Vagina (tissue), 2 donors: ENCODE results near the gene GJA4.

Experiments
- POLR2A ChIP-seq, 2 donors: fragments of 450-650 bp; IDR thresholded peaks; one replicate each; pipeline ENCODE4 v1.6.1; 2017; ENCODE audit warnings: antibody characterized with exemption in 2 of 2, mild to moderate bottlenecking in 2 of 2, moderate library complexity in 2 of 2
- TF ChIP-seq, protein P1 (sequence below), 3 experiments: fragments of 450-650 bp in 2 of 3; fragments of 200-600 bp in 1 of 3; sonication (generic) in 1 of 3; IDR thresholded peaks; one replicate each; pipeline ENCODE4 v1.5.1; 2017 to 2019; ENCODE audit warnings: antibody characterized with exemption in 3 of 3, mild to moderate bottlenecking in 2 of 3, moderate library complexity in 2 of 3

DNA sequence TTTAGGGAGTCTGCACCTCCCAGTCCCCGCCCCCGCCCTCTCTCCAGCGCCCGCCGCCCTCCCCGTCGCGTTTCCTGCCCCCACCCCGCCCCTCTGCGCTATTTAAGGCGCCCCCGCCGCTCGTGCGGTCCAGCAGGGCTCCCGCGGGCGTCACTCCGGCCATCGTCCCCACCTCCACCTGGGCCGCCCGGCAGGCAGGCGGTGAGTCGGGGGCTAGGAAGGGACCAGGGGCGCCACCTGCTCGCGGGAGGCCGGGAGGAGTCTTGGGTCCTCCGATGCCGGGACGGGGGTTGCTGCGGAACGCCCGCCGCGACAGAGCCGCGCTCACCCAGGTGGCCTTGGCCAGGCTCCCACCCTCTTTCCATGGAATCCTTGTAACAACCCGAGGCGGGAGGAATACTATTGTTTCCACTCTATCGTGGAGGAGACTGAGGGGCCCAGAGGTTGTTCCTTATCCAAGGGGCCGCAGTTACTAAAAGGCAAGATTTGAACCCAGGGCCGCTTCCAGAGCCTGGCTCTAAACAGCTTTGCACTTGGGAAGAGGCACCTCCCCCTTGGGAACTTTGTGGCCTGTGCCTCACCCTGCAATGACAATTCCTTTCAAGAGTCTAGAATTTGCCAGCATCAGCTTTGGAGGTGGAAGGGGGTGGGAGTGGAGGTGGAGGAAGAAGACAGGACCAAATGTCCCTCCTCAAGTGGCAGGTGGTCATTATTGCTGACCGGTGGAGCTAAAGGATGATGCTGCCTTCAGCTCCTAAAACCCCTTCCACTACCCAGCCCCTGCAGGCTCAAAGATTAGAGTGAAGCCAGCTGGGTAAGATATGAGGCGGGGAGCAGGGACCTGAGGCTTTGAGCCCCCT, at the start of gene GJA4:
- TF ChIP-seq POLR2A (IDR thresholded peaks at IDR 0.05): no peak
- TF ChIP-seq, protein P1, sequence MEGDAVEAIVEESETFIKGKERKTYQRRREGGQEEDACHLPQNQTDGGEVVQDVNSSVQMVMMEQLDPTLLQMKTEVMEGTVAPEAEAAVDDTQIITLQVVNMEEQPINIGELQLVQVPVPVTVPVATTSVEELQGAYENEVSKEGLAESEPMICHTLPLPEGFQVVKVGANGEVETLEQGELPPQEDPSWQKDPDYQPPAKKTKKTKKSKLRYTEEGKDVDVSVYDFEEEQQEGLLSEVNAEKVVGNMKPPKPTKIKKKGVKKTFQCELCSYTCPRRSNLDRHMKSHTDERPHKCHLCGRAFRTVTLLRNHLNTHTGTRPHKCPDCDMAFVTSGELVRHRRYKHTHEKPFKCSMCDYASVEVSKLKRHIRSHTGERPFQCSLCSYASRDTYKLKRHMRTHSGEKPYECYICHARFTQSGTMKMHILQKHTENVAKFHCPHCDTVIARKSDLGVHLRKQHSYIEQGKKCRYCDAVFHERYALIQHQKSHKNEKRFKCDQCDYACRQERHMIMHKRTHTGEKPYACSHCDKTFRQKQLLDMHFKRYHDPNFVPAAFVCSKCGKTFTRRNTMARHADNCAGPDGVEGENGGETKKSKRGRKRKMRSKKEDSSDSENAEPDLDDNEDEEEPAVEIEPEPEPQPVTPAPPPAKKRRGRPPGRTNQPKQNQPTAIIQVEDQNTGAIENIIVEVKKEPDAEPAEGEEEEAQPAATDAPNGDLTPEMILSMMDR (IDR thresholded peaks at IDR 0.05): no peak
